HCT116 (cell line): ENCODE data around the gene SMS. TPM values are rescaled to one million over a fixed set of nuclear protein-coding genes. Genes with fewer than 3 reads are reported as not detected.

Experiments
- ATAC-seq: fragments of 200-7000 bp; cut with Tn5 transposase; 2 replicates; pipeline ENCODE4 v1.9.1; 2020; ENCODE audit warnings: mild to moderate bottlenecking, moderate library complexity
- BruUV-seq: library from RNA; stranded (reverse); fragments of 400-500 nt; replicated peaks from 2 replicates; lab custom pipeline; 2021; lab: Mats Ljungman, UMichigan
- CTCF ChIA-PET: fragments of 300-600 bp; sonication (Branson Sonifier 250); formaldehyde crosslinking; loops from one replicate; lab custom pipeline; 2021; ENCODE audit warnings: antibody characterized with exemption; lab: Charles Lee
- POLR2A ChIA-PET: fragments of 300-600, 350-600 bp; sonication (Branson Sonifier 250); formaldehyde crosslinking; loops from one replicate; lab custom pipeline; 2021; ENCODE audit warnings: antibody characterized with exemption; lab: Charles Lee
- RAD21 ChIA-PET, 2 experiments: fragments of 300-600 bp; sonication (Branson Sonifier 250); formaldehyde crosslinking; loops; one replicate each; lab custom pipeline; 2023; ENCODE audit warnings: low total read pairs in 2 of 2; ENCODE audit not compliant: uncharacterized antibody in 2 of 2, unreplicated experiment in 2 of 2, low non-redundant PET in 1 of 2; lab: Charles Lee
- DNase-seq: peaks from one replicate; pipeline ENCODE4 v3.0.0-alpha.2; 2010; ENCODE audit warnings: low read depth, low spot score
- H2AFZ ChIP-seq: fragments of 200-600 bp; shearing (Covaris generic), sonication (generic); 2 replicates; pipeline ENCODE4 v1.6.1; 2017; ENCODE audit warnings: low read depth, mixed run types, mixed read lengths, antibody characterized with exemption, low read length; ENCODE audit not compliant: poor library complexity, severe bottlenecking
- H3K27ac ChIP-seq: 2 replicates; pipeline ENCODE4 v1.5.1; 2012; ENCODE audit warnings: low read depth, low read length
- H3K27me3 ChIP-seq: fragments of 200-600 bp; sonication (generic); 2 replicates; pipeline ENCODE4 v1.6.1; 2016; ENCODE audit warnings: mixed run types, low read length, mixed read lengths; ENCODE audit not compliant: insufficient read depth
- H3K36me3 ChIP-seq, 2 experiments: fragments of 200-500 bp in 1 of 2; fragments of 200-600 bp in 1 of 2; sonication (Bioruptor generic) in 1 of 2; sonication (generic) in 1 of 2; 2 replicates each; pipeline versions ENCODE4 v1.5.1 to v1.6.1; 2014 to 2016; ENCODE audit warnings: low read length in 2 of 2, inconsistent platforms in 1 of 2, mixed read lengths in 1 of 2, mixed run types in 1 of 2; ENCODE audit not compliant: insufficient read depth in 2 of 2, control insufficient read depth in 1 of 2
- H3K4me1 ChIP-seq, 2 experiments: fragments of 200-600 bp in 1 of 2; sonication (generic) in 1 of 2; 2 replicates each; pipeline versions ENCODE4 v1.5.1 to v1.6.1; 2012 to 2017; ENCODE audit warnings: low read length in 2 of 2, inconsistent platforms in 1 of 2, mild to moderate bottlenecking in 1 of 2, mixed read lengths in 1 of 2, mixed run types in 1 of 2, moderate library complexity in 1 of 2; ENCODE audit not compliant: insufficient read depth in 2 of 2, control insufficient read depth in 1 of 2
- H3K4me2 ChIP-seq: fragments of 200-600 bp; sonication (generic); 2 replicates; pipeline ENCODE4 v1.6.1; 2017; ENCODE audit warnings: mixed run types, low read length, mixed read lengths
- H3K4me3 ChIP-seq, 2 experiments: fragments of 200-600 bp in 1 of 2; sonication (generic) in 1 of 2; replicated peaks in 1 of 2; 2 replicates each; pipeline ENCODE4 v1.5.1; 2011 to 2016; ENCODE audit warnings: low read length in 2 of 2, control low read depth in 1 of 2, low read depth in 1 of 2, mild to moderate bottlenecking in 1 of 2, mixed read lengths in 1 of 2, mixed run types in 1 of 2
- H3K79me2 ChIP-seq: fragments of 200-600 bp; sonication (generic); 2 replicates; pipeline ENCODE4 v1.6.1; 2017; ENCODE audit warnings: mild to moderate bottlenecking, mixed run types, low read length, moderate library complexity, mixed read lengths; ENCODE audit not compliant: insufficient read depth
- H3K9ac ChIP-seq: fragments of 200-600 bp; sonication (generic); 2 replicates; pipeline ENCODE4 v1.6.1; 2016; ENCODE audit warnings: low read length, mixed read lengths
- H3K9me2 ChIP-seq: fragments of 200-600 bp; sonication (generic), shearing (Covaris generic); 2 replicates; pipeline ENCODE4 v1.6.1; 2017; ENCODE audit warnings: mixed run types, mild to moderate bottlenecking, moderate library complexity; ENCODE audit not compliant: insufficient read depth
- H3K9me3 ChIP-seq, 2 experiments: fragments of 200-500 bp in 1 of 2; fragments of 200-600 bp in 1 of 2; sonication (Bioruptor generic) in 1 of 2; sonication (generic) in 1 of 2; 2 replicates each; pipeline ENCODE4 v1.6.1; 2014 to 2017; ENCODE audit warnings: low read length in 2 of 2, mixed read lengths in 2 of 2, inconsistent platforms in 1 of 2, low read depth in 1 of 2, mild to moderate bottlenecking in 1 of 2, mixed run types in 1 of 2, moderate library complexity in 1 of 2; ENCODE audit not compliant: control insufficient read depth in 1 of 2, insufficient read depth in 1 of 2
- H4K20me1 ChIP-seq: fragments of 200-600 bp; sonication (generic), shearing (Covaris generic); 2 replicates; pipeline ENCODE4 v1.6.1; 2017; ENCODE audit warnings: mixed run types, mild to moderate bottlenecking, moderate library complexity; ENCODE audit not compliant: insufficient read depth
- ELF1 ChIP-seq: IDR thresholded peaks from 2 replicates; pipeline ENCODE4 v1.6.1; 2012; ENCODE audit warnings: low read depth, borderline replicate concordance
- EZH2 ChIP-seq: fragments of 200-600 bp; sonication (generic); IDR thresholded peaks from 2 replicates; pipeline ENCODE4 v1.6.1; 2017; ENCODE audit warnings: antibody characterized with exemption, mixed run types
- FOSL1 ChIP-seq: IDR thresholded peaks from 2 replicates; pipeline ENCODE4 v1.6.1; 2012; ENCODE audit warnings: low read depth
- JUND ChIP-seq: IDR thresholded peaks from 2 replicates; pipeline ENCODE4 v1.6.1; 2012
- POLR2A ChIP-seq: IDR thresholded peaks from 2 replicates; pipeline ENCODE4 v1.7.0; 2011; ENCODE audit warnings: borderline replicate concordance; ENCODE audit not compliant: insufficient read depth, insufficient read length; ENCODE audit errors: extremely low read depth
- REST ChIP-seq: IDR thresholded peaks from 2 replicates; pipeline ENCODE4 v1.6.1; 2012; ENCODE audit warnings: low read depth
- TCF7L2 ChIP-seq: IDR thresholded peaks from 2 replicates; pipeline ENCODE4 v1.7.0; 2011; ENCODE audit warnings: borderline replicate concordance, inconsistent platforms; ENCODE audit not compliant: insufficient read depth, insufficient read length; ENCODE audit errors: extremely low read depth
- YY1 ChIP-seq: IDR thresholded peaks from 2 replicates; pipeline ENCODE4 v1.6.1; 2011; ENCODE audit warnings: low read length, low read depth, moderate library complexity, mild to moderate bottlenecking; ENCODE audit not compliant: insufficient replicate concordance; ENCODE audit errors: extremely low read depth
- intact Hi-C: fragments of 100-400 bp; cut with micrococcal nuclease; formaldehyde crosslinking; loops from 2 replicates; pipeline ENCODE4 v1.10.0; 2022
- total RNA-seq: library from RNA; stranded (reverse); gene quantifications from one replicate; pipeline ENCODE4 v1.2.1, GENCODE V29; 2021; ENCODE audit not compliant: unreplicated experiment
- TF ChIP-seq, protein P1 (sequence below): IDR thresholded peaks from 2 replicates; pipeline ENCODE4 v1.6.1; 2012

The SMS gene
- total RNA-seq, 1 experiment from 2014 or later, result 164 TPM

DNA sequence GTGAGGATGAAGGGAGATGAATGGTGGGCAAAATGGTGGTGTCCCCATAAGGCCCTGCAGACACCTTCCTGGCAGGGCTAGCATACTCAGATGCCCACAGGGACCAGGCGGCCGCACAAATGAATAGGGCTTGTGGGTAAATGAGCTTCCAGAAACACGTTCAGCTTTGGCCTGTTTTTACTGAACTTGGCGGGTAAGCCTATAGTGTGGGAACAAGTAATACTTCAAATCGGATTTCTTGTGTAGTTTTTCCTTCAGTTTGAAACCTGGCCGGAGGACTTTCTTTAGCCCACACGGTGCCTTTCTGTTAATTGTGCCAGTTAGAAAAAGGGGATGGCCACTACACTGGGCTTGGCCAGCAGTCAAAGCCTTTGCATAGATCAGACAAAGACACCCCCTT is 22.8 kb downstream of the SMS start (continued):
- TF ChIP-seq REST, result no peak
- TF ChIP-seq, protein P1, sequence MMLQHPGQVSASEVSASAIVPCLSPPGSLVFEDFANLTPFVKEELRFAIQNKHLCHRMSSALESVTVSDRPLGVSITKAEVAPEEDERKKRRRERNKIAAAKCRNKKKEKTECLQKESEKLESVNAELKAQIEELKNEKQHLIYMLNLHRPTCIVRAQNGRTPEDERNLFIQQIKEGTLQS, result no peak

DNA sequence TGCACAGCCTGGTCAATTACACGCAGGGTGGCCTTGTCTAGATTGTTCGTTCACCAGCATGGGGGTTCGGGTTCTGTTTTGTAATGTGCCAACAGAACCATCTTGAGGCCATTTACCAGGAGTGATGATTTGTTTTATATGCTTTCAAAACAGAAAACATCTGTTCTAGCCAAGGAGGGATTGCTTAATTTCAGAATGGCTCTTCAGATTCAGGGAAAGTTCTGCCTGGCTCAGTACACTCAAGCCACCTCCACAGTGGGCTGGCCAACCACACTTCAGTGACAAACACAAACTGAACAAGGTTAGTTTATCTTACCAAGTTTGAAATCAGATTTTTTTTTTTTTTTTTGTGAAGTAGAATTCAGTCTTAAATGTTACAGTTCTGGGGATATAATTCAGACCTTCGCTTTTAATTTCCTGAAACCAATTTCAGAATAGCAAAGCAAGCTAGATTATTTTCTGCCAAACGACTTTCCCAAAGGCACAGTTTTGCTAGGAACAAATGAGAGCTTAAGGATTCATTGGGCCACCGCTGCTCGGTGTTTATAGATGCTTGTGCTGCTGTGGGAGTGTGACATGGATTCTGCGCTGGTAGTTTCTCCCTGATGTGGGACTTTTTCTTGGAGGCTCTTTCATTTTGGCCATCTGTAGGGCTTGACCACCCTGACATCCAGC is 23.4 kb downstream of the SMS start:
- H3K27me3 ChIP-seq, result no peaks in the 10 kb centered on the region
- no peak for DNase-seq
- H3K4me2 ChIP-seq, result no peak overlapping the region
- peaks cover 97% of the 10 kb centered on the region for H3K79me2 ChIP-seq
- H3K4me1 ChIP-seq, result no peaks in the 10 kb centered on the region
- peaks cover 0 to 3% of the 10 kb centered on the region in 2 experiments; a peak in 1 of 4 replicates for H3K36me3 ChIP-seq
- ChIA-PET POLR2A (no interaction called here), RAD21 (no interaction called here), CTCF (no interaction called here)
- no peak overlapping the region for H3K4me3 ChIP-seq
- H3K9ac ChIP-seq, result no peak overlapping the region
- 0 out of 2 replicates have a peak, but pooled peaks cover 4% of the 10 kb centered on the region for H4K20me1 ChIP-seq
- intact Hi-C loops, result no loop called here
- no TSS peak for BruUV-seq
- H3K9me3 ChIP-seq, result no peaks in the 10 kb centered on the region
- ATAC-seq, result no peak
- no peak overlapping the region for H2AFZ ChIP-seq
- H3K9me2 ChIP-seq, result no peaks in the 10 kb centered on the region
- H3K27ac ChIP-seq, result no peak overlapping the region
- TF ChIP-seq POLR2A (no peak), JUND (no peak), EZH2 (no peak), TCF7L2 (no peak), FOSL1 (no peak), YY1 (no peak), ELF1 (no peak)
